Sigmoid colon (tissue), 7 donors: ENCODE measurements around the gene ETV6. TPM values are rescaled to one million over a fixed set of nuclear protein-coding genes. Genes with fewer than 3 reads are reported as not detected.

Source experiments
- DNase-seq: peaks from one replicate; pipeline ENCODE4 v3.0.0-alpha.2; 2019
- H3K27ac ChIP-seq, 4 donors: fragments of 200-600 bp; sonication (generic); one replicate each; pipeline ENCODE4 v1.5.1; 2016 to 2019; ENCODE audit warnings: mild to moderate bottlenecking in 1 of 4
- H3K27me3 ChIP-seq, 3 donors: fragments of 200-600 bp; sonication (generic); one replicate each; pipeline ENCODE4 v1.5.1; 2019; ENCODE audit warnings: mild to moderate bottlenecking in 1 of 3
- H3K36me3 ChIP-seq, 4 donors: fragments of 200-600 bp; sonication (generic); one replicate each; pipeline ENCODE4 v1.5.1; 2016 to 2019
- H3K4me1 ChIP-seq, 4 donors: fragments of 200-600 bp; sonication (generic); one replicate each; pipeline ENCODE4 v1.5.1; 2017 to 2019
- H3K4me3 ChIP-seq, 4 donors: fragments of 200-600 bp; sonication (generic); one replicate each; pipeline ENCODE4 v1.5.1; 2017 to 2019; ENCODE audit warnings: mild to moderate bottlenecking in 2 of 4, moderate library complexity in 1 of 4
- H3K9me3 ChIP-seq, 4 donors: fragments of 200-600 bp in 3 of 4; sonication (generic) in 3 of 4; one replicate each; pipeline versions ENCODE4 v1.5.1 to v1.6.1; 2013 to 2019
- CTCF ChIP-seq, 4 experiments: fragments of 450-650 bp in 3 of 4; fragments of 200-600 bp in 1 of 4; IDR thresholded peaks; one replicate each; pipeline ENCODE4 v1.5.1; 2016 to 2019; ENCODE audit warnings: antibody characterized with exemption in 4 of 4, mild to moderate bottlenecking in 3 of 4, moderate library complexity in 2 of 4
- EP300 ChIP-seq, 4 donors: sonication (generic); formaldehyde crosslinking; IDR thresholded peaks; one replicate each; pipeline ENCODE4 v1.6.1; 2017; ENCODE audit warnings: antibody characterized with exemption in 4 of 4
- POLR2A ChIP-seq, 2 donors: fragments of 450-650 bp; IDR thresholded peaks; one replicate each; pipeline ENCODE4 v1.6.1; 2016; ENCODE audit warnings: antibody characterized with exemption in 2 of 2, mild to moderate bottlenecking in 2 of 2, moderate library complexity in 2 of 2
- POLR2AphosphoS5 ChIP-seq, 4 donors: sonication (generic); formaldehyde crosslinking; IDR thresholded peaks; one replicate each; pipeline ENCODE4 v1.6.1; 2017; ENCODE audit warnings: antibody characterized with exemption in 4 of 4
- WGBS, 2 donors: extraction: QIAGEN DNeasy Blood & Tissue Kit; methylation state at CpG; one replicate each; pipeline ENCODE4 v1.1.7; 2013; 5-methylcytosine and 5-hydroxymethylcytosine counted together
- intact Hi-C: fragments of 100-400 bp; cut with DNase I; formaldehyde crosslinking; loops from one replicate; pipeline ENCODE4 v1.15.1; 2023
- polyA plus RNA-seq, 3 donors: library from polyadenylated mRNA; stranded (reverse); fragments of 200-250 nt; gene quantifications; one replicate each; pipeline ENCODE4 v1.2.3, GENCODE V29; 2013
- total RNA-seq, 4 donors: library from RNA; depleted of rRNA; stranded (reverse); fragments of >200 nt; gene quantifications; one replicate each; pipeline ENCODE4 v1.1.0, GENCODE V29; 2016
- donor health status: healthy with polysubstance abuse.
- donor health status: Bipolar disorder and iron deficiency.
- donor health status: healthy.

Gene ETV6
- total and polyA plus RNA-seq, 7 donors = 8.4 to 35.2 (median 16.3) TPM

DNA sequence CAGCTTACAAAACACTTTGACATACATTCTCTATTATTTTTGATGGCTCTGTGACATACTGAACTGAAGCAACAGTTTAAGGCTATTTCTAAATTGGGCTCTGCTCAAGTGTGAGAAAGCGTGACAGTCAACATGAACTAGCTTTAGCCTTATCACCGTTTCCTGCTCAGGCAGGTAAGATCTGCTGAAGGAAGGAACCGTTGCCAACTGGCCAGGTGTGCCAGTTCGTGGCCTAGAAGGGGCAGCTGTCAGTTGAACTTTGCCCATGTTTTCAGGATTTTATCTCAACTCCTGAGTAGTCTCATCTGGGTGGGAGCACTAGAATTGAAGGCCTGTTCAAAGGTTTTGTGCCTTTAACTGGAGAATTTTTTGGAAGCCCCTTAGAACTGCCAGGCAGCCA, 79.5 kb downstream of the ETV6 start:
- WGBS, 2 donors = 11 to 34% methylated on average over 4 of the region's 4 CpGs
- no peaks in the 10 kb centered on the region for H3K36me3 ChIP-seq

GRCh38 chr12:11729439-11730150, 80.1 kb downstream of the ETV6 start:
- H3K36me3 ChIP-seq = no peaks in the 10 kb centered on the region
- peaks cover 0 to 80% (median 64%) of the 10 kb centered on the region in 4 donors for H3K4me1 ChIP-seq
- intact Hi-C loops = loop anchor here (10.0 kb wide), 1 partner anchor 305 kb away; no protein-coding TSS in a partner anchor
- H3K4me3 ChIP-seq = no peak overlapping the region
- WGBS, 2 donors = 33 to 61% methylated on average over 7 of the region's 7 CpGs
- no peaks in the 10 kb centered on the region for H3K27me3 ChIP-seq
- no peak for DNase-seq
- H3K27ac ChIP-seq = peak overlapping the region in 3 of 4 donors; percentile 42 to 73 (median 70)
- TF ChIP-seq POLR2AphosphoS5 (IDR thresholded peaks at IDR 0.05) = no peak
- TF ChIP-seq EP300 (IDR thresholded peaks at IDR 0.05) = no peak
- no peak for TF ChIP-seq CTCF (IDR thresholded peaks at IDR 0.05)
- no peak for TF ChIP-seq POLR2A (IDR thresholded peaks at IDR 0.05)
- H3K9me3 ChIP-seq = no peaks in the 10 kb centered on the region

More for the DNA sequence above, 79.5 kb downstream of the ETV6 start:
- intact Hi-C loops = loop anchor here (10.0 kb wide), 1 partner anchor 306 kb away; no protein-coding TSS in a partner anchor
- H3K27me3 ChIP-seq = no peaks in the 10 kb centered on the region
- TF ChIP-seq POLR2A (IDR thresholded peaks at IDR 0.05) (no peak), CTCF (IDR thresholded peaks at IDR 0.05) (no peak), EP300 (IDR thresholded peaks at IDR 0.05) (no peak), POLR2AphosphoS5 (IDR thresholded peaks at IDR 0.05) (no peak)
- H3K9me3 ChIP-seq = no peaks in the 10 kb centered on the region
- no peak overlapping the region for H3K4me3 ChIP-seq
- DNase-seq = no peak
- H3K27ac ChIP-seq = peak overlapping the region in 3 of 4 donors; percentile 42 to 73 (median 70)
- H3K4me1 ChIP-seq = peaks cover 0 to 81% (median 69%) of the 10 kb centered on the region in 4 donors

DNA sequence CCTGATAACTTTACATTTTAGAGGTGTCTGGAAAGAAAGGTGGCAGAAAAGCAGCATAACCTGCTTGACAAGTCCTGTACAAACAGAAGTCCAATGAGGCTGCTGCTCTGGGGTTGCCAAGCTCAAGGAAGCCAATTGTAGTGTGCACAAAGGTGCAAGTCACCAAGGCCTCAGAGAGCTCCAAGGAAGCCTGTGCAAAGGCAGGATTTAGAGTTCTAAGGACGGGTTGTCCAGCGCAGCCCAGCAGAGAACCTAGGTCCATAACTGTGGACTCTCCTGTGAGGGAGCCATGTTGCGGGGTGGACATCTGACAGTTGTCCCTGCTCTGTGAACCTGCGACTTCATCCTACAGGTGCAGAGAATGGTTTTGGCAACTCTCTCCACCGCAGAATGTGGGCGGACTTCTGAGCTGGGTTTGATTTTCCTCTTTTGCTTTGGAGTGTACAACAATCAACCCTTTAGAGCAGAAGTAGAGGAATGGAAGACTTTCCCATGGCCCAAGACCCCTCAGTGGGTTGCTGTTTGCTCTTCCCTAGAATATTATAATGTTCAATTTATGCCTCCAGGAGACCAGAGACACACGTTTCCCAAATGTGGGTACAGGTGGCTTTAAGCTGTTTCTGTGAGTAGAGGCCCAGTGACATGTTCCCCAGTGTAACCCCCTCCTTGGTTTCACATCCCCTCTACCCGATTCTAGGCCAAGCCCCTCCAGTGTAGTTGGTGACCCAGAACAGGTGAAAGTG, 81.0 kb downstream of the ETV6 start:
- H3K4me3 ChIP-seq = no peak overlapping the region
- intact Hi-C loops = no loop called here
- DNase-seq = no peak
- no peaks in the 10 kb centered on the region for H3K9me3 ChIP-seq
- peaks cover 0 to 74% (median 57%) of the 10 kb centered on the region in 4 donors for H3K4me1 ChIP-seq
- WGBS, 2 donors = 15 to 53% methylated on average over 8 of the region's 8 CpGs
- TF ChIP-seq CTCF (IDR thresholded peaks at IDR 0.05) = no peak
- no peak for TF ChIP-seq POLR2AphosphoS5 (IDR thresholded peaks at IDR 0.05)
- TF ChIP-seq EP300 (IDR thresholded peaks at IDR 0.05) = no peak
- no peak for TF ChIP-seq POLR2A (IDR thresholded peaks at IDR 0.05)
- no peaks in the 10 kb centered on the region for H3K36me3 ChIP-seq
- no peaks in the 10 kb centered on the region for H3K27me3 ChIP-seq
- H3K27ac ChIP-seq = peak overlapping the region; percentile 12 to 73 (median 59)

GRCh38 chr12:11731042-11731357, 81.5 kb downstream of the ETV6 start:
- 33 to 68% methylated on average over 1 of the region's 1 CpG for WGBS, 2 donors
- Histone ChIP-seq H3K27ac (peak overlapping the region; percentile 12 to 73 (median 59)), H3K9me3 (no peaks in the 10 kb centered on the region), H3K27me3 (no peaks in the 10 kb centered on the region), H3K36me3 (no peaks in the 10 kb centered on the region), H3K4me1 (peaks cover 0 to 69% (median 52%) of the 10 kb centered on the region in 4 donors), H3K4me3 (no peak overlapping the region)
- intact Hi-C loops = no loop called here
- DNase-seq = no peak
- TF ChIP-seq POLR2A (IDR thresholded peaks at IDR 0.05) = no peak
- no peak for TF ChIP-seq EP300 (IDR thresholded peaks at IDR 0.05)
- no peak for TF ChIP-seq POLR2AphosphoS5 (IDR thresholded peaks at IDR 0.05)
- no peak for TF ChIP-seq CTCF (IDR thresholded peaks at IDR 0.05)
